H9 (cell line): ENCODE results near the gene RBP7. TPM values are rescaled to one million over a fixed set of nuclear protein-coding genes. Genes with fewer than 3 reads are reported as not detected.

ENCODE experiments used
- DNase-seq: peaks from one replicate; pipeline ENCODE4 v3.0.0-alpha.2; 2017
- H2AFZ ChIP-seq: one replicate; pipeline ENCODE4 v1.6.1; 2013; ENCODE audit warnings: mild to moderate bottlenecking, low read length, control low read depth, moderate library complexity
- H2AK5ac ChIP-seq: 2 replicates; pipeline ENCODE4 v1.6.1; 2013; ENCODE audit warnings: low read length, control low read depth, mixed read lengths; ENCODE audit not compliant: insufficient read length
- H2BK120ac ChIP-seq: one replicate; pipeline ENCODE4 v1.6.1; 2013; ENCODE audit warnings: low read depth, mild to moderate bottlenecking, low read length, control low read depth, inconsistent platforms; ENCODE audit not compliant: poor library complexity, severe bottlenecking
- H2BK12ac ChIP-seq: 2 replicates; pipeline ENCODE4 v1.6.1; 2013; ENCODE audit warnings: low read length, control low read depth, mixed read lengths, low read depth; ENCODE audit not compliant: insufficient read length
- H2BK15ac ChIP-seq: 2 replicates; pipeline ENCODE4 v1.6.1; 2013; ENCODE audit warnings: low read depth, low read length, control low read depth
- H2BK20ac ChIP-seq: one replicate; pipeline ENCODE4 v1.6.1; 2013; ENCODE audit warnings: low read depth, mild to moderate bottlenecking, low read length, control low read depth, inconsistent platforms; ENCODE audit not compliant: poor library complexity, severe bottlenecking
- H2BK5ac ChIP-seq: 2 replicates; pipeline ENCODE4 v1.6.1; 2013; ENCODE audit warnings: low read length, control low read depth, mixed read lengths; ENCODE audit not compliant: insufficient read length
- H3K14ac ChIP-seq: 2 replicates; pipeline ENCODE4 v1.6.1; 2013; ENCODE audit warnings: low read length, control low read depth; ENCODE audit not compliant: insufficient read depth
- H3K18ac ChIP-seq: 2 replicates; pipeline ENCODE4 v1.6.1; 2013; ENCODE audit warnings: low read depth, mild to moderate bottlenecking, mixed read lengths, low read length, control low read depth; ENCODE audit not compliant: insufficient read length
- H3K23ac ChIP-seq: 2 replicates; pipeline ENCODE4 v1.6.1; 2013; ENCODE audit warnings: low read length, control low read depth, mixed read lengths, low read depth; ENCODE audit not compliant: insufficient read length
- H3K23me2 ChIP-seq: 2 replicates; pipeline ENCODE4 v1.6.1; 2013; ENCODE audit warnings: low read depth, mild to moderate bottlenecking, mixed read lengths, low read length, control low read depth; ENCODE audit not compliant: insufficient read length, poor library complexity, severe bottlenecking
- H3K27ac ChIP-seq: 2 replicates; pipeline ENCODE4 v1.5.1; 2013; ENCODE audit warnings: low read length, control low read depth, mixed read lengths, low read depth; ENCODE audit not compliant: insufficient read length
- H3K27me3 ChIP-seq: 2 replicates; pipeline ENCODE4 v1.6.1; 2013; ENCODE audit warnings: low read length, control low read depth, inconsistent platforms; ENCODE audit not compliant: insufficient read depth
- H3K4ac ChIP-seq: 2 replicates; pipeline ENCODE4 v1.6.1; 2013; ENCODE audit warnings: low read depth, mild to moderate bottlenecking, control low read depth, inconsistent platforms, low read length, moderate library complexity
- H3K4me1 ChIP-seq: 2 replicates; pipeline ENCODE4 v1.6.1; 2013; ENCODE audit warnings: low read length, control low read depth, inconsistent platforms; ENCODE audit not compliant: insufficient read depth
- H3K4me2 ChIP-seq: 2 replicates; pipeline ENCODE4 v1.6.1; 2013; ENCODE audit warnings: low read length, control low read depth, mixed read lengths; ENCODE audit not compliant: insufficient read length, insufficient read depth
- H3K56ac ChIP-seq: 2 replicates; pipeline ENCODE4 v1.6.1; 2013; ENCODE audit warnings: low read depth, mild to moderate bottlenecking, mixed read lengths, low read length, control low read depth; ENCODE audit not compliant: insufficient read length
- H3K79me1 ChIP-seq: 2 replicates; pipeline ENCODE4 v1.6.1; 2013; ENCODE audit warnings: low read depth, mild to moderate bottlenecking, moderate library complexity, low read length, control low read depth, inconsistent platforms; ENCODE audit not compliant: insufficient read depth, poor library complexity, severe bottlenecking
- H3K79me2 ChIP-seq: 2 replicates; pipeline ENCODE4 v1.6.1; 2013; ENCODE audit warnings: low read length, control low read depth, inconsistent platforms; ENCODE audit not compliant: insufficient read depth
- H3K9ac ChIP-seq: 2 replicates; pipeline ENCODE4 v1.6.1; 2013; ENCODE audit warnings: low read length, control low read depth, mixed read lengths; ENCODE audit not compliant: insufficient read length; ENCODE audit errors: extremely low read depth
- H3K9me3 ChIP-seq: one replicate; pipeline ENCODE4 v1.6.1; 2013; ENCODE audit warnings: low read depth, low read length, inconsistent platforms; ENCODE audit not compliant: control insufficient read depth
- H3T11ph ChIP-seq: one replicate; pipeline ENCODE4 v1.6.1; 2013; ENCODE audit warnings: mild to moderate bottlenecking, low read length, control low read depth, inconsistent platforms
- H4K20me1 ChIP-seq: one replicate; pipeline ENCODE4 v1.6.1; 2013; ENCODE audit not compliant: control insufficient read depth, insufficient read length, insufficient read depth
- H4K5ac ChIP-seq: 2 replicates; pipeline ENCODE4 v1.6.1; 2013; ENCODE audit warnings: low read depth, mild to moderate bottlenecking, mixed read lengths, low read length, control low read depth; ENCODE audit not compliant: insufficient read length
- H4K8ac ChIP-seq: replicated peaks from 2 replicates; pipeline ENCODE4 v1.6.1; 2013; ENCODE audit warnings: low read length, control low read depth, mixed read lengths, low read depth; ENCODE audit not compliant: insufficient read length
- H4K91ac ChIP-seq: 2 replicates; pipeline ENCODE4 v1.6.1; 2013; ENCODE audit warnings: low read depth, mild to moderate bottlenecking, moderate library complexity, mixed read lengths, low read length, control low read depth; ENCODE audit not compliant: insufficient read length
- H3K27ac Mint-ChIP-seq, 3 experiments: 2 replicates in 2 of 3; 3 replicates in 1 of 3; pipeline ENCODE4 v1.8.0; 2020 to 2021; ENCODE audit warnings: mixed read lengths in 3 of 3, mild to moderate bottlenecking in 1 of 3, moderate library complexity in 1 of 3
- H3K27me3 Mint-ChIP-seq: 2 replicates; pipeline ENCODE4 v1.8.0; 2021; ENCODE audit warnings: low read depth, mild to moderate bottlenecking, moderate library complexity, mixed read lengths
- H3K36me3 Mint-ChIP-seq, 3 experiments: 2 replicates in 2 of 3; 3 replicates in 1 of 3; pipeline ENCODE4 v1.8.0; 2020 to 2021; ENCODE audit warnings: low read depth in 3 of 3, mixed read lengths in 3 of 3; ENCODE audit not compliant: insufficient read depth in 1 of 3
- H3K4me1 Mint-ChIP-seq, 2 experiments: 2 replicates each; pipeline ENCODE4 v1.8.0; 2020; ENCODE audit warnings: mixed read lengths in 2 of 2
- H3K4me3 Mint-ChIP-seq, 2 experiments: 2 replicates in 1 of 2; 3 replicates in 1 of 2; pipeline ENCODE4 v1.8.0; 2020 to 2021; ENCODE audit warnings: mild to moderate bottlenecking in 2 of 2, mixed read lengths in 2 of 2, moderate library complexity in 1 of 2
- H3K9me3 Mint-ChIP-seq, 2 experiments: 2 replicates in 1 of 2; 3 replicates in 1 of 2; pipeline ENCODE4 v1.8.0; 2020; ENCODE audit warnings: mild to moderate bottlenecking in 2 of 2, mixed read lengths in 2 of 2, moderate library complexity in 1 of 2
- WGBS: extraction: QIAGEN DNeasy Blood & Tissue Kit; methylation state at CpG from one replicate; pipeline ENCODE4 v1.1.7; 2013; ENCODE audit warnings: missing lambda C conversion rate, low lambda C conversion rate, mixed read lengths; ENCODE audit not compliant: insufficient read length; ENCODE audit errors: extremely low coverage; 5-methylcytosine and 5-hydroxymethylcytosine counted together
- total RNA-seq: library from RNA; stranded (reverse); gene quantifications from 2 replicates; pipeline ENCODE4 v1.2.1, GENCODE V29; 2021
- TF ChIP-seq, protein P1 (sequence below): fragments of 200-600 bp; sonication (generic); conservative IDR thresholded peaks from 3 replicates; pipeline ENCODE4 v1.8.0; 2021; ENCODE audit warnings: antibody characterized with exemption, mild to moderate bottlenecking

RBP7 gene
- total RNA-seq, 1 experiment from 2014 or later: 4.5 TPM

GRCh38 chr1:10045480-10046355 is 48.7 kb downstream of the RBP7 start:
- Histone ChIP-seq H4K91ac (no peak overlapping the region), H3K79me1 (peaks cover 15% of the 10 kb centered on the region), H3K27ac (no peak overlapping the region), H3K56ac (no peak overlapping the region), H3K79me2 (peaks cover 24% of the 10 kb centered on the region; the same call in 1 of the 2 replicates), H3K4me2 (no peak overlapping the region), H3K27me3 (no peaks in the 10 kb centered on the region), H2BK120ac (no peak overlapping the region), H2BK15ac (no peak overlapping the region), H3K23me2 (no peaks in the 10 kb centered on the region), H3K14ac (no peak overlapping the region), H3T11ph (no peak overlapping the region), H2BK12ac (peak overlapping the region; percentile 10), H4K8ac (no peak overlapping the region), H2BK20ac (no peak overlapping the region), H3K23ac (no peak overlapping the region), H2AK5ac (no peak overlapping the region), H4K20me1 (no peaks in the 10 kb centered on the region), H4K5ac (no peak overlapping the region), H3K9ac (no peak overlapping the region), H3K9me3 (no peaks in the 10 kb centered on the region), H2AFZ (no peak overlapping the region), H3K18ac (no peak overlapping the region), H2BK5ac (no peak overlapping the region), H3K4ac (no peak overlapping the region), H3K4me1 (0 out of 2 replicates have a peak, but pooled peaks cover 9% of the 10 kb centered on the region)
- no peak for DNase-seq
- TF ChIP-seq, protein P1, sequence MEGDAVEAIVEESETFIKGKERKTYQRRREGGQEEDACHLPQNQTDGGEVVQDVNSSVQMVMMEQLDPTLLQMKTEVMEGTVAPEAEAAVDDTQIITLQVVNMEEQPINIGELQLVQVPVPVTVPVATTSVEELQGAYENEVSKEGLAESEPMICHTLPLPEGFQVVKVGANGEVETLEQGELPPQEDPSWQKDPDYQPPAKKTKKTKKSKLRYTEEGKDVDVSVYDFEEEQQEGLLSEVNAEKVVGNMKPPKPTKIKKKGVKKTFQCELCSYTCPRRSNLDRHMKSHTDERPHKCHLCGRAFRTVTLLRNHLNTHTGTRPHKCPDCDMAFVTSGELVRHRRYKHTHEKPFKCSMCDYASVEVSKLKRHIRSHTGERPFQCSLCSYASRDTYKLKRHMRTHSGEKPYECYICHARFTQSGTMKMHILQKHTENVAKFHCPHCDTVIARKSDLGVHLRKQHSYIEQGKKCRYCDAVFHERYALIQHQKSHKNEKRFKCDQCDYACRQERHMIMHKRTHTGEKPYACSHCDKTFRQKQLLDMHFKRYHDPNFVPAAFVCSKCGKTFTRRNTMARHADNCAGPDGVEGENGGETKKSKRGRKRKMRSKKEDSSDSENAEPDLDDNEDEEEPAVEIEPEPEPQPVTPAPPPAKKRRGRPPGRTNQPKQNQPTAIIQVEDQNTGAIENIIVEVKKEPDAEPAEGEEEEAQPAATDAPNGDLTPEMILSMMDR: no peak
- Mint-ChIP-seq H3K4me3 (no peak overlapping the region; a peak in 1 of 5 replicates), H3K4me1 (peaks cover 24 to 26% of the 10 kb centered on the region in 2 experiments), H3K36me3 (peaks cover 7 to 20% (median 17%) of the 10 kb centered on the region in 3 experiments; a peak in 6 of 7 replicates), H3K27ac (peak overlapping the region in 1 of 3 experiments; percentile 40; a peak in 3 of 7 replicates), H3K9me3 (no peaks in the 10 kb centered on the region), H3K27me3 (no peaks in the 10 kb centered on the region)
- no CpG with 5 or more reads among the region's 8 CpGs for WGBS
